HL-60 (cell line): Measurements from ENCODE around the gene EFNA3.

ENCODE experiments used
- CTCF ChIP-seq: IDR thresholded peaks from one replicate; pipeline ENCODE4 v1.5.1; 2011; ENCODE audit warnings: low read length, control low read depth, inconsistent platforms; ENCODE audit not compliant: insufficient read depth
- POLR2AphosphoS5 ChIP-seq: IDR thresholded peaks from 2 replicates; pipeline ENCODE4 v1.6.1; 2012; ENCODE audit warnings: low read depth
- REST ChIP-seq: IDR thresholded peaks from 2 replicates; pipeline ENCODE4 v1.6.1; 2012; ENCODE audit warnings: low read depth; ENCODE audit not compliant: insufficient replicate concordance
- SPI1 ChIP-seq: IDR thresholded peaks from 2 replicates; pipeline ENCODE4 v1.6.1; 2012; ENCODE audit warnings: low read depth, mild to moderate bottlenecking, borderline replicate concordance

DNA sequence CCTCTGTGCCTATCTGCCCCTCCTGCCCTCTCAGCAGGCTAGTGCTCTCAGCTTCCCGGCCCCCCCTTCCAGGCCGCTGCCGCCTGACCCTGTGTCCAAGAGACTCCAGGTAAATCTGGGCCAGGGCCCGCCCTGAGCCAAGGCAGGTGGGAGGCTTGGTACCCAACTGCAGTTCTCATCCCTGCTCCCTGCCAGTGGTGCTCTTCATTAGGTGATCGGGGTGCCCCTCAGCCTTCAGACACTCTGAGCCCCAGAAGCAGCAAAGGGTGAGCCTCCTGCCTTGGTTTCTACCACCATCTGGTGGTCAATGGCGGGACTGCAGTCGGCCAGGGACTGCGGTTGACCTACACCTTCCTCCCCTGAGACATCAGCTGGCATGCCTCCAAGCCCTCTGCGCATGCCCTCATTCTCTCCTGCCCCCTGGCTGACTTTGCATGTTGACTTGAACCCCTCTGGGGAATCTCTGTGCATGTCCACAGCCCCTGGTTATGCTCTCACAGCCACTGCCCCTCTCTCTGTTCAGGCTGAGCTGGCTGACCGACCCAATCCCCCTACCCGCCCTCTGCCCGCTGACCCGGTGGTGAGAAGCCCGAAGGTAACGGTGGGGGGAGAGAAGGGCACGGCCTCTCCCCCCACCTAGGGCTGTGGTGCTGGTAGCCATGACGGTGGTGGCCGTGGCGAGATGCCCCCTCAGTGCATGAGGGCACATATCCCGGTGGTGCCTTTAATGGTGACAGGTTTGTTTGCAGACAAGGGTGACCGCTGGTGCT, 17.1 kb upstream of the EFNA3 start:
- TF ChIP-seq POLR2AphosphoS5 (peak; percentile 69), CTCF (peak; percentile 100), SPI1 (no peak), REST (no peak)
